ENCODE data around the gene OR5B3. TPM values are rescaled to one million over a fixed set of nuclear protein-coding genes. Genes with fewer than 3 reads are reported as not detected.

Gene OR5B3
- polyA plus RNA-seq, 1 of the 3 experiments (the other 2 are of a cell fraction), result not detected

- TF ChIP-seq ZBTB33 (IDR thresholded peaks at IDR 0.05; ENCODE audit: borderline replicate concordance, low read depth) (no peak), PBX3 (IDR thresholded peaks at IDR 0.05) (no peak), TAF1 (IDR thresholded peaks at IDR 0.05; ENCODE audit: borderline replicate concordance, low read depth, low read length) (no peak), USF2 (IDR thresholded peaks at IDR 0.05; ENCODE audit: borderline replicate concordance, low read depth, low read length) (no peak), POLR2AphosphoS5 (IDR thresholded peaks at IDR 0.05; ENCODE audit: low read depth, low read length) (no peak)
Observed at GRCh38 chr11:58451585-58451984, 44.9 kb upstream of the OR5B3 start (continued).

- 6% methylated on average over 6 of the region's 6 CpGs for WGBS (ENCODE audit: low lambda C conversion rate)
- Histone ChIP-seq H3K36me3 (replicated peaks in 1 of 2; ENCODE audit: control insufficient read depth in 1 of 2, insufficient read depth in 2 of 2, low read length in 1 of 2) (no peaks in the 10 kb centered on the region), H2AFZ (ENCODE audit: low read depth) (no peak overlapping the region), H3F3A (replicated peaks; ENCODE audit: insufficient read depth) (no peaks in the 10 kb centered on the region), H3K4me1 (ENCODE audit: control insufficient read depth in 1 of 2, insufficient read depth in 2 of 2, low read depth in 1 of 2, low read length in 1 of 2) (no peaks in the 10 kb centered on the region), H3K9ac (no peak overlapping the region), H3K79me2 (ENCODE audit: insufficient read depth) (no peaks in the 10 kb centered on the region), H3K27ac (ENCODE audit: low read depth in 2 of 2, low read length in 1 of 2) (no peak overlapping the region), H3K27me3 (ENCODE audit: insufficient read depth) (no peaks in the 10 kb centered on the region), H4K20me1 (ENCODE audit: insufficient read depth) (no peaks in the 10 kb centered on the region), H3K9me3 (no peaks in the 10 kb centered on the region; the same call in 1 of the 2 replicates), H3K9me2 (no peaks in the 10 kb centered on the region), H3K4me3 (ENCODE audit: low read depth in 2 of 2, low read length in 1 of 2) (no peak overlapping the region), H3K4me2 (no peak overlapping the region)
- DNase-seq, result no peak
- TF ChIP-seq ZBTB33 (IDR thresholded peaks at IDR 0.05; ENCODE audit: borderline replicate concordance, low read depth), result no peak
- no peak for TF ChIP-seq PBX3 (IDR thresholded peaks at IDR 0.05)
- TF ChIP-seq CHD2 (IDR thresholded peaks at IDR 0.05; ENCODE audit: low read length, partially characterized antibody), result no peak
- no peak for TF ChIP-seq ELF1 (IDR thresholded peaks at IDR 0.05)
- no peak for TF ChIP-seq TAF1 (IDR thresholded peaks at IDR 0.05; ENCODE audit: borderline replicate concordance, low read depth, low read length)
- POLR2A ChIA-PET, result no interaction called here
- CTCF ChIA-PET, result interaction anchor here (1.2 kb wide), 1 partner anchor 78 kb away, joined by 3 read pairs; no protein-coding TSS in a partner anchor
Observed at GRCh38 chr11:58446294-58446693, 39.6 kb upstream of the OR5B3 start.

Data from SK-N-SH (cell line).